ENCODE measurements around the gene SCN1A. TPM values are rescaled to one million over a fixed set of nuclear protein-coding genes. Genes with fewer than 3 reads are reported as not detected.

SCN1A gene
- total RNA-seq (2014; rRNA removed; shearing (Covaris generic); ENCODE audit: low replicate concordance) = not detected in 2 replicates

GRCh38 chr2:166127217-166128155 lies at the start of gene SCN1A:
SCN1A (minus strand) TSS chr2:166128020; CDS start chr2:166073621, 54,399 bp downstream.
- no peak for DNase-seq
- Histone ChIP-seq H3K4me3 (no peak within 1 kb of the TSS), H3K36me3 (no peaks in the 10 kb centered on the region)

GRCh38 chr2:166173263-166173662 lies 45.4 kb upstream of the SCN1A start:
- H3K36me3 ChIP-seq = no peaks in the 10 kb centered on the region
- no peaks in the 10 kb centered on the region for H3K9me3 ChIP-seq
- DNase-seq = no peak
- no peaks in the 10 kb centered on the region for H3K27me3 ChIP-seq
- no peak overlapping the region for H3K4me3 ChIP-seq

More at GRCh38 chr2:166127217-166128155, at the start of gene SCN1A:
- Histone ChIP-seq H3K9me3 (no peaks in the 10 kb centered on the region), H3K27me3 (no peaks in the 10 kb centered on the region)

- no peak for DNase-seq
- Histone ChIP-seq H3K27me3 (no peaks in the 10 kb centered on the region), H3K36me3 (no peaks in the 10 kb centered on the region), H3K4me3 (no peak overlapping the region), H3K9me3 (no peaks in the 10 kb centered on the region)
Observed at GRCh38 chr2:166171216-166171615, 43.4 kb upstream of the SCN1A start.

GRCh38 chr2:166170356-166170755 lies 42.5 kb upstream of the SCN1A start:
- Histone ChIP-seq H3K36me3 (no peaks in the 10 kb centered on the region), H3K27me3 (no peaks in the 10 kb centered on the region), H3K9me3 (no peaks in the 10 kb centered on the region), H3K4me3 (no peak overlapping the region)
- no peak for DNase-seq

GRCh38 chr2:166167449-166167848 lies 39.6 kb upstream of the SCN1A start:
- no peaks in the 10 kb centered on the region for H3K27me3 ChIP-seq
- no peak overlapping the region for H3K4me3 ChIP-seq
- no peak for DNase-seq
- H3K9me3 ChIP-seq = no peaks in the 10 kb centered on the region
- no peaks in the 10 kb centered on the region for H3K36me3 ChIP-seq

GRCh38 chr2:166163775-166164174 lies 36.0 kb upstream of the SCN1A start:
- H3K4me3 ChIP-seq = no peak overlapping the region
- no peak for DNase-seq
- no peaks in the 10 kb centered on the region for H3K27me3 ChIP-seq
- H3K36me3 ChIP-seq = no peaks in the 10 kb centered on the region
- no peaks in the 10 kb centered on the region for H3K9me3 ChIP-seq

GRCh38 chr2:166158546-166158945 lies 30.7 kb upstream of the SCN1A start:
- DNase-seq = no peak
- H3K27me3 ChIP-seq = no peaks in the 10 kb centered on the region
- H3K4me3 ChIP-seq = no peak overlapping the region
- no peaks in the 10 kb centered on the region for H3K36me3 ChIP-seq
- no peaks in the 10 kb centered on the region for H3K9me3 ChIP-seq

GRCh38 chr2:166157578-166157977 lies 29.8 kb upstream of the SCN1A start:
- no peaks in the 10 kb centered on the region for H3K36me3 ChIP-seq
- DNase-seq = no peak
- no peak overlapping the region for H3K4me3 ChIP-seq
- no peaks in the 10 kb centered on the region for H3K27me3 ChIP-seq
- H3K9me3 ChIP-seq = no peaks in the 10 kb centered on the region

GRCh38 chr2:166156985-166157490 lies 29.2 kb upstream of the SCN1A start:
- Histone ChIP-seq H3K4me3 (no peak overlapping the region), H3K9me3 (no peaks in the 10 kb centered on the region), H3K27me3 (no peaks in the 10 kb centered on the region), H3K36me3 (no peaks in the 10 kb centered on the region)
- DNase-seq = no peak

GRCh38 chr2:166155589-166155988 lies 27.8 kb upstream of the SCN1A start:
- Histone ChIP-seq H3K36me3 (no peaks in the 10 kb centered on the region), H3K27me3 (no peaks in the 10 kb centered on the region), H3K9me3 (no peaks in the 10 kb centered on the region), H3K4me3 (no peak overlapping the region)
- DNase-seq = no peak

- no peak overlapping the region for H3K4me3 ChIP-seq
- no peaks in the 10 kb centered on the region for H3K36me3 ChIP-seq
- no peaks in the 10 kb centered on the region for H3K9me3 ChIP-seq
- no peaks in the 10 kb centered on the region for H3K27me3 ChIP-seq
- no peak for DNase-seq
Observed at GRCh38 chr2:166154685-166155338, 27.0 kb upstream of the SCN1A start.

GRCh38 chr2:166152064-166152463 lies 24.2 kb upstream of the SCN1A start:
- Histone ChIP-seq H3K9me3 (no peaks in the 10 kb centered on the region), H3K27me3 (no peaks in the 10 kb centered on the region)
- DNase-seq = no peak

GRCh38 chr2:166148500-166149400 lies 20.9 kb upstream of the SCN1A start:
- H3K36me3 ChIP-seq = no peaks in the 10 kb centered on the region
- H3K27me3 ChIP-seq = no peaks in the 10 kb centered on the region
- H3K9me3 ChIP-seq = no peaks in the 10 kb centered on the region
- DNase-seq = no peak
- no peak overlapping the region for H3K4me3 ChIP-seq

More at GRCh38 chr2:166152064-166152463, 24.2 kb upstream of the SCN1A start:
- Histone ChIP-seq H3K4me3 (no peak overlapping the region), H3K36me3 (no peaks in the 10 kb centered on the region)

GRCh38 chr2:166147883-166148282 lies 20.1 kb upstream of the SCN1A start:
- Histone ChIP-seq H3K9me3 (no peaks in the 10 kb centered on the region), H3K4me3 (no peak overlapping the region), H3K36me3 (no peaks in the 10 kb centered on the region), H3K27me3 (no peaks in the 10 kb centered on the region)
- no peak for DNase-seq

GRCh38 chr2:166144071-166144470 lies 16.3 kb upstream of the SCN1A start:
- DNase-seq = no peak
- H3K27me3 ChIP-seq = no peaks in the 10 kb centered on the region
- no peak overlapping the region for H3K4me3 ChIP-seq
- no peaks in the 10 kb centered on the region for H3K36me3 ChIP-seq
- no peaks in the 10 kb centered on the region for H3K9me3 ChIP-seq

GRCh38 chr2:166140932-166141331 lies 13.1 kb upstream of the SCN1A start:
- H3K36me3 ChIP-seq = no peaks in the 10 kb centered on the region
- no peak for DNase-seq

More at GRCh38 chr2:166140932-166141331, 13.1 kb upstream of the SCN1A start:
- Histone ChIP-seq H3K27me3 (no peaks in the 10 kb centered on the region), H3K4me3 (no peak overlapping the region), H3K9me3 (no peaks in the 10 kb centered on the region)

Measured in MG63 (cell line).